ENCODE results near the gene TIMM22.

The TIMM22 gene

GRCh38 chr17:1001640-1002411, 4.9 kb downstream of the TIMM22 start:
- no peak for DNase-seq (ENCODE audit: low read depth, low spot score)

- no peak for DNase-seq (ENCODE audit: low read depth, low spot score)
These were observed 5.5 kb downstream of the TIMM22 start for GRCh38 chr17:1002412-1002753.

- DNase-seq (ENCODE audit: low read depth, low spot score) = no peak
These were observed 6.0 kb downstream of the TIMM22 start for GRCh38 chr17:1002771-1003555.

GRCh38 chr17:1003633-1003971, 6.7 kb downstream of the TIMM22 start:
- no peak for DNase-seq (ENCODE audit: low read depth, low spot score)

- peak; percentile 67 for DNase-seq (ENCODE audit: low read depth, low spot score)
These were observed 7.2 kb downstream of the TIMM22 start for GRCh38 chr17:1003972-1004768.

GRCh38 chr17:1004769-1005295, 7.9 kb downstream of the TIMM22 start:
- DNase-seq (ENCODE audit: low read depth, low spot score) = peak; percentile 62

- no peak for DNase-seq (ENCODE audit: low read depth, low spot score)
These were observed 8.5 kb downstream of the TIMM22 start for GRCh38 chr17:1005361-1005946.

- no peak for DNase-seq (ENCODE audit: low read depth, low spot score)
These were observed 9.1 kb downstream of the TIMM22 start for GRCh38 chr17:1006054-1006453.

- DNase-seq (ENCODE audit: low read depth, low spot score) = no peak
These were observed 10.5 kb downstream of the TIMM22 start for GRCh38 chr17:1007310-1008007.

- no peak for DNase-seq (ENCODE audit: low read depth, low spot score)
These were observed 11.3 kb downstream of the TIMM22 start for GRCh38 chr17:1008008-1008761.

GRCh38 chr17:1009229-1010085, 12.5 kb downstream of the TIMM22 start:
- DNase-seq (ENCODE audit: low read depth, low spot score) = no peak

- no peak for DNase-seq (ENCODE audit: low read depth, low spot score)
These were observed 13.1 kb downstream of the TIMM22 start for GRCh38 chr17:1010086-1010450.

GRCh38 chr17:1010586-1010985, 13.7 kb downstream of the TIMM22 start:
- no peak for DNase-seq (ENCODE audit: low read depth, low spot score)

GRCh38 chr17:1011138-1011537, 14.2 kb downstream of the TIMM22 start:
- DNase-seq (ENCODE audit: low read depth, low spot score) = no peak

GRCh38 chr17:1011760-1012735, 15.1 kb downstream of the TIMM22 start:
- no peak for DNase-seq (ENCODE audit: low read depth, low spot score)

- no peak for DNase-seq (ENCODE audit: low read depth, low spot score)
These were observed 16.1 kb downstream of the TIMM22 start for GRCh38 chr17:1012823-1013728.

- DNase-seq (ENCODE audit: low read depth, low spot score) = no peak
These were observed 16.8 kb downstream of the TIMM22 start for GRCh38 chr17:1013729-1014090.
